Keratinocyte (primary cell): ENCODE measurements around the gene SRD5A3. TPM values are rescaled to one million over a fixed set of nuclear protein-coding genes. Genes with fewer than 3 reads are reported as not detected.

Experiments used
- DNase-seq: peaks from one replicate; pipeline ENCODE4 v3.0.0-alpha.2; 2011; ENCODE audit warnings: low read depth, missing footprints, low spot score
- FAIRE-seq: peaks from 2 replicates; lab custom pipeline; 2011; peaks lifted over from hg19 to GRCh38; lab: Jason Lieb, UNC
- H2AFZ ChIP-seq: 2 replicates; pipeline ENCODE4 v1.6.0; 2012; ENCODE audit warnings: low read length, control low read depth, inconsistent platforms; ENCODE audit not compliant: control insufficient read depth
- H3K27ac ChIP-seq: 2 replicates; pipeline ENCODE4 v1.5.1; 2011; ENCODE audit warnings: low read length; ENCODE audit not compliant: control insufficient read depth, insufficient read depth
- H3K27me3 ChIP-seq: 3 replicates; pipeline ENCODE4 v1.6.0; 2011; ENCODE audit warnings: low read length; ENCODE audit not compliant: control insufficient read depth, insufficient read depth; ENCODE audit errors: extremely low read depth
- H3K36me3 ChIP-seq, 2 experiments: 2 replicates in 1 of 2; 3 replicates in 1 of 2; pipeline ENCODE4 v1.5.1; 2011; ENCODE audit warnings: low read length in 2 of 2, mild to moderate bottlenecking in 1 of 2; ENCODE audit not compliant: control insufficient read depth in 2 of 2, insufficient read depth in 2 of 2; ENCODE audit errors: extremely low read depth in 1 of 2
- H3K4me1 ChIP-seq: 3 replicates; pipeline ENCODE4 v1.5.1; 2011; ENCODE audit warnings: low read length; ENCODE audit not compliant: control insufficient read depth, insufficient read depth; ENCODE audit errors: extremely low read depth
- H3K4me2 ChIP-seq: 3 replicates; pipeline ENCODE4 v1.6.0; 2011; ENCODE audit warnings: low read depth, low read length; ENCODE audit not compliant: control insufficient read depth, insufficient read depth; ENCODE audit errors: extremely low read depth
- H3K4me3 ChIP-seq, 3 experiments: fragments of 200-600 bp in 1 of 3; sonication (generic) in 1 of 3; 2 replicates in 2 of 3; 3 replicates in 1 of 3; pipeline ENCODE4 v1.5.1; 2011 to 2016; ENCODE audit warnings: low read length in 3 of 3, mild to moderate bottlenecking in 3 of 3, control low read depth in 2 of 3, inconsistent platforms in 1 of 3, low read depth in 1 of 3, mixed read lengths in 1 of 3, mixed run types in 1 of 3, moderate library complexity in 1 of 3; ENCODE audit not compliant: control insufficient read depth in 2 of 3, insufficient read depth in 2 of 3; ENCODE audit errors: extremely low read depth in 1 of 3
- H3K79me2 ChIP-seq: 2 replicates; pipeline ENCODE4 v1.6.0; 2012; ENCODE audit warnings: low read length; ENCODE audit not compliant: control insufficient read depth, insufficient read depth
- H3K9ac ChIP-seq: 3 replicates; pipeline ENCODE4 v1.6.0; 2011; ENCODE audit warnings: low read length; ENCODE audit not compliant: control insufficient read depth, insufficient read depth; ENCODE audit errors: extremely low read depth
- H3K9me1 ChIP-seq: 3 replicates; pipeline ENCODE4 v1.6.0; 2011; ENCODE audit warnings: low read length; ENCODE audit not compliant: control insufficient read depth, insufficient read depth; ENCODE audit errors: extremely low read depth
- H3K9me3 ChIP-seq: 2 replicates; pipeline ENCODE4 v1.5.1; 2012; ENCODE audit warnings: low read depth, low read length; ENCODE audit not compliant: control insufficient read depth
- H4K20me1 ChIP-seq: 3 replicates; pipeline ENCODE4 v1.6.0; 2011; ENCODE audit warnings: low read length; ENCODE audit not compliant: control insufficient read depth, insufficient read depth; ENCODE audit errors: extremely low read depth
- EZH2 ChIP-seq: IDR thresholded peaks from one replicate; pipeline ENCODE4 v1.6.1; 2012; ENCODE audit warnings: inconsistent platforms, mild to moderate bottlenecking, low read length, moderate library complexity
- dilution Hi-C: fragments of 300-500 bp; cut with MboI; formaldehyde crosslinking; loops from one replicate; pipeline ENCODE4 v1.7.0; 2020; ENCODE audit warnings: low sequenced_read_pairs; ENCODE audit not compliant: extremely low pct_ligation_motif_present
- polyA plus RNA-seq, 5 experiments: library from polyadenylated mRNA; depleted of rRNA in 3 of 5; stranded (reverse) in 3 of 5; stranded (forward) in 1 of 5; unstranded in 1 of 5; fragments of >200 nt; gene quantifications; 1 replicate in 1 of 5; 2 replicates in 3 of 5; 3 replicates in 1 of 5; pipeline versions ENCODE4 v1.2.1 to v1.2.3, GENCODE V29; 2011 to 2012; ENCODE audit warnings: missing spikeins in 2 of 5, low read depth in 1 of 5, low replicate concordance in 1 of 5
- TF ChIP-seq, protein P1 (sequence below), 3 experiments: IDR thresholded peaks in 1 of 3; conservative IDR thresholded peaks in 1 of 3; optimal IDR thresholded peaks in 1 of 3; 2 replicates in 2 of 3; 3 replicates in 1 of 3; pipeline versions ENCODE3 to v1.5.1; 2011; ENCODE audit warnings: low read length in 3 of 3, mild to moderate bottlenecking in 3 of 3, moderate library complexity in 2 of 3, control low read depth in 1 of 3, inconsistent platforms in 1 of 3; ENCODE audit not compliant: insufficient read depth in 2 of 3; ENCODE audit errors: extremely low read depth in 1 of 3

The SRD5A3 gene
- polyA plus RNA-seq, 1 donor (not counting 4 experiments of a cell fraction or from before 2014, with no cell fraction given), result 15.6 TPM

GRCh38 chr4:55318175-55319129, 27.6 kb upstream of the SRD5A3 start:
- Histone ChIP-seq H3K9me1 (no peaks in the 10 kb centered on the region), H3K27me3 (no peaks in the 10 kb centered on the region), H3K36me3 (no peaks in the 10 kb centered on the region), H3K4me1 (no peaks in the 10 kb centered on the region), H4K20me1 (no peaks in the 10 kb centered on the region), H3K4me2 (no peak overlapping the region), H3K4me3 (no peak overlapping the region), H3K9ac (no peak overlapping the region), H3K27ac (no peak overlapping the region), H3K9me3 (no peaks in the 10 kb centered on the region), H2AFZ (no peak overlapping the region), H3K79me2 (no peaks in the 10 kb centered on the region)
- dilution Hi-C loops, result loop anchor here (25.0 kb wide), 1 partner anchor 306 kb away; no protein-coding TSS in a partner anchor
- DNase-seq, result no peak
- TF ChIP-seq EZH2, result no peak
- TF ChIP-seq, protein P1, sequence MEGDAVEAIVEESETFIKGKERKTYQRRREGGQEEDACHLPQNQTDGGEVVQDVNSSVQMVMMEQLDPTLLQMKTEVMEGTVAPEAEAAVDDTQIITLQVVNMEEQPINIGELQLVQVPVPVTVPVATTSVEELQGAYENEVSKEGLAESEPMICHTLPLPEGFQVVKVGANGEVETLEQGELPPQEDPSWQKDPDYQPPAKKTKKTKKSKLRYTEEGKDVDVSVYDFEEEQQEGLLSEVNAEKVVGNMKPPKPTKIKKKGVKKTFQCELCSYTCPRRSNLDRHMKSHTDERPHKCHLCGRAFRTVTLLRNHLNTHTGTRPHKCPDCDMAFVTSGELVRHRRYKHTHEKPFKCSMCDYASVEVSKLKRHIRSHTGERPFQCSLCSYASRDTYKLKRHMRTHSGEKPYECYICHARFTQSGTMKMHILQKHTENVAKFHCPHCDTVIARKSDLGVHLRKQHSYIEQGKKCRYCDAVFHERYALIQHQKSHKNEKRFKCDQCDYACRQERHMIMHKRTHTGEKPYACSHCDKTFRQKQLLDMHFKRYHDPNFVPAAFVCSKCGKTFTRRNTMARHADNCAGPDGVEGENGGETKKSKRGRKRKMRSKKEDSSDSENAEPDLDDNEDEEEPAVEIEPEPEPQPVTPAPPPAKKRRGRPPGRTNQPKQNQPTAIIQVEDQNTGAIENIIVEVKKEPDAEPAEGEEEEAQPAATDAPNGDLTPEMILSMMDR (optimal IDR thresholded peaks at IDR 0.05 in 1 of 3, IDR thresholded peaks at IDR 0.05 in 1 of 3, conservative IDR thresholded peaks at IDR 0.05 in 1 of 3; ENCODE audit: extremely low read depth in 1 of 3, insufficient read depth in 2 of 3, low read length in 3 of 3), result no peak
- FAIRE-seq, result no peak

DNA sequence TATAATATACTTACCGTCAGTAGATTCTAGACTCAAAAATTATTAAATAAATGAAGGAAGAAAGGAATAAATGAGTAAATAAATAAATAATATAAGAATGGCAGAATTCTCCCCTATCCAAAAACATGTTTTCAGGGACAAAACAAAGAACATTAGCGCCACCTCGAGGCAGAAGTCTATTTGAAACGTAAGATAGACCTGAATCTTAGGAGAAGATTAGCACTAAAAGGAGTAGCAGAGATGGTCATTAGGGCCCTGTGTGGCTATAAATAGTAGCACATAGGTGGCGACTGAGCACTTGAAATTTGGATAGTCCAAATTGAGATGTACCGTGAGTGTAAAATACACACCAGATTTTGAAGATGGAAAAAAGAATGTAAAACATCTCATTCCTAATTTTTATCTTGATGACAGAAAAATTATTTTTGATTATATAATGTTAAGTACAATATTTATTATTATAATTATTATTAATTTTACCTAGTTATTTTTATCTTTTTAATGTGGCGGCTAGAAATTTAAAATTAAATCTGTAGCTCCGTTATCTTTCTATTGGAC, 24.3 kb upstream of the SRD5A3 start:
- TF ChIP-seq, protein P1 (optimal IDR thresholded peaks at IDR 0.05 in 1 of 3, IDR thresholded peaks at IDR 0.05 in 1 of 3, conservative IDR thresholded peaks at IDR 0.05 in 1 of 3; ENCODE audit: extremely low read depth in 1 of 3, insufficient read depth in 2 of 3, low read length in 3 of 3), result peak; percentile 30 to 47 (median 36)
- TF ChIP-seq EZH2, result no peak
- DNase-seq (peak; percentile 25), FAIRE-seq (peak; percentile 34)
- Histone ChIP-seq H3K9me3 (no peaks in the 10 kb centered on the region), H3K79me2 (no peaks in the 10 kb centered on the region), H3K4me3 (no peak overlapping the region), H3K27ac (no peak overlapping the region), H3K9ac (no peak overlapping the region), H3K9me1 (no peaks in the 10 kb centered on the region), H3K4me1 (no peaks in the 10 kb centered on the region), H3K27me3 (no peaks in the 10 kb centered on the region), H4K20me1 (no peaks in the 10 kb centered on the region), H2AFZ (no peak overlapping the region), H3K4me2 (no peak overlapping the region), H3K36me3 (no peaks in the 10 kb centered on the region)
- dilution Hi-C loops, result loop anchor here (25.0 kb wide), 1 partner anchor 309 kb away; no protein-coding TSS in a partner anchor
